Measurements from ENCODE around the gene NPTX2. TPM values are rescaled to one million over a fixed set of nuclear protein-coding genes. Genes with fewer than 3 reads are reported as not detected.

Gene NPTX2
- total RNA-seq, 1 experiment from 2014 or later = not detected

GRCh38 chr7:98568891-98569290, 48.2 kb upstream of the NPTX2 start:
- Histone ChIP-seq H3K27ac (ENCODE audit: low read depth, low read length) (no peak overlapping the region), H3K36me3 (ENCODE audit: control insufficient read depth in 1 of 2, insufficient read depth in 2 of 2, low read length in 2 of 2) (no peaks in the 10 kb centered on the region), H3K9me3 (ENCODE audit: control insufficient read depth in 1 of 2, insufficient read depth in 1 of 2, low read depth in 1 of 2, low read length in 2 of 2) (no peaks in the 10 kb centered on the region; a peak in 1 of 4 replicates), H3K4me1 (ENCODE audit: control insufficient read depth in 1 of 2, insufficient read depth in 2 of 2, low read length in 2 of 2) (no peaks in the 10 kb centered on the region), H3K27me3 (ENCODE audit: insufficient read depth, low read length) (no peaks in the 10 kb centered on the region), H2AFZ (ENCODE audit: low read depth, low read length, poor library complexity, severe bottlenecking) (no peak overlapping the region), H3K9ac (ENCODE audit: low read length) (no peak overlapping the region), H4K20me1 (ENCODE audit: insufficient read depth) (no peaks in the 10 kb centered on the region), H3K79me2 (ENCODE audit: insufficient read depth, low read length) (no peaks in the 10 kb centered on the region), H3K4me3 (replicated peaks in 1 of 2; ENCODE audit: low read depth in 1 of 2, low read length in 2 of 2) (no peak overlapping the region), H3K4me2 (ENCODE audit: low read length) (no peak overlapping the region), H3K9me2 (ENCODE audit: insufficient read depth) (no peaks in the 10 kb centered on the region)
- POLR2A ChIA-PET = no interaction called here
- RAD21 ChIA-PET (ENCODE audit: low non-redundant PET in 1 of 2, low total read pairs in 2 of 2, uncharacterized antibody in 2 of 2, unreplicated experiment in 2 of 2) = no interaction called here
- ATAC-seq = no peak
- BruUV-seq (replicated peaks) = no TSS peak
- DNase-seq (ENCODE audit: low read depth, low spot score) = no peak
- intact Hi-C loops (cut with micrococcal nuclease) = loop anchor here (1.0 kb wide), 1 partner anchor 18 kb away; no protein-coding TSS in a partner anchor
- CTCF ChIA-PET = no interaction called here
- TF ChIP-seq POLR2AphosphoS5 (IDR thresholded peaks at IDR 0.05; ENCODE audit: low read depth, low read length) = no peak
- TF ChIP-seq ZBTB33 (IDR thresholded peaks at IDR 0.05; ENCODE audit: extremely low read depth, insufficient replicate concordance, low read length) = no peak
- TF ChIP-seq CEBPB (IDR thresholded peaks at IDR 0.05; ENCODE audit: low read depth) = no peak
- no peak for TF ChIP-seq MAX (IDR thresholded peaks at IDR 0.05)

GRCh38 chr7:98569691-98570337, 47.3 kb upstream of the NPTX2 start:
- no peak overlapping the region for H3K27ac ChIP-seq (ENCODE audit: low read depth, low read length)
- no peaks in the 10 kb centered on the region for H4K20me1 ChIP-seq (ENCODE audit: insufficient read depth)
- POLR2A ChIA-PET = no interaction called here
- H2AFZ ChIP-seq (ENCODE audit: low read depth, low read length, poor library complexity, severe bottlenecking) = no peak overlapping the region
- H3K9me3 ChIP-seq (ENCODE audit: control insufficient read depth in 1 of 2, insufficient read depth in 1 of 2, low read depth in 1 of 2, low read length in 2 of 2) = peaks cover 0 to 2% of the 10 kb centered on the region in 2 experiments; a peak in 2 of 4 replicates
- no TSS peak for BruUV-seq (replicated peaks)
- no peak overlapping the region for H3K4me3 ChIP-seq (replicated peaks in 1 of 2; ENCODE audit: low read depth in 1 of 2, low read length in 2 of 2)
- intact Hi-C loops (cut with micrococcal nuclease) = no loop called here
- no peak for ATAC-seq
- no peak overlapping the region for H3K4me2 ChIP-seq (ENCODE audit: low read length)
- H3K9me2 ChIP-seq (ENCODE audit: insufficient read depth) = no peaks in the 10 kb centered on the region
- RAD21 ChIA-PET (ENCODE audit: low non-redundant PET in 1 of 2, low total read pairs in 2 of 2, uncharacterized antibody in 2 of 2, unreplicated experiment in 2 of 2) = no interaction called here
- H3K79me2 ChIP-seq (ENCODE audit: insufficient read depth, low read length) = no peaks in the 10 kb centered on the region
- H3K9ac ChIP-seq (ENCODE audit: low read length) = no peak overlapping the region
- H3K4me1 ChIP-seq (ENCODE audit: control insufficient read depth in 1 of 2, insufficient read depth in 2 of 2, low read length in 2 of 2) = no peaks in the 10 kb centered on the region
- H3K36me3 ChIP-seq (ENCODE audit: control insufficient read depth in 1 of 2, insufficient read depth in 2 of 2, low read length in 2 of 2) = no peaks in the 10 kb centered on the region
- CTCF ChIA-PET = no interaction called here
- DNase-seq (ENCODE audit: low read depth, low spot score) = no peak
- no peaks in the 10 kb centered on the region for H3K27me3 ChIP-seq (ENCODE audit: insufficient read depth, low read length)
- no peak for TF ChIP-seq FOSL1 (IDR thresholded peaks at IDR 0.05; ENCODE audit: low read depth)
- TF ChIP-seq EGR1 (IDR thresholded peaks at IDR 0.05; ENCODE audit: low read depth) = no peak
- TF ChIP-seq SRF (IDR thresholded peaks at IDR 0.05; ENCODE audit: low read depth) = no peak
- no peak for TF ChIP-seq SIN3A (IDR thresholded peaks at IDR 0.05; ENCODE audit: low read depth)
- TF ChIP-seq EZH2phosphoT487 (IDR thresholded peaks at IDR 0.05; ENCODE audit: borderline replicate concordance) = no peak
- TF ChIP-seq CBX3 (IDR thresholded peaks at IDR 0.05; ENCODE audit: low read depth) = no peak
- TF ChIP-seq CEBPB (IDR thresholded peaks at IDR 0.05; ENCODE audit: low read depth) = no peak
- no peak for TF ChIP-seq EZH2 (IDR thresholded peaks at IDR 0.05)
- no peak for TF ChIP-seq ZFX (IDR thresholded peaks at IDR 0.05)
- TF ChIP-seq POLR2A (IDR thresholded peaks at IDR 0.05; ENCODE audit: borderline replicate concordance, extremely low read depth, insufficient read depth, insufficient read length) = no peak
- TF ChIP-seq TCF7L2 (IDR thresholded peaks at IDR 0.05; ENCODE audit: borderline replicate concordance, extremely low read depth, insufficient read depth, insufficient read length) = no peak
- TF ChIP-seq ZBTB33 (IDR thresholded peaks at IDR 0.05; ENCODE audit: extremely low read depth, insufficient replicate concordance, low read length) = no peak
- no peak for TF ChIP-seq ELF1 (IDR thresholded peaks at IDR 0.05; ENCODE audit: borderline replicate concordance, low read depth)
- TF ChIP-seq JUND (IDR thresholded peaks at IDR 0.05) = no peak
- TF ChIP-seq POLR2AphosphoS5 (IDR thresholded peaks at IDR 0.05; ENCODE audit: low read depth, low read length) = no peak
- TF ChIP-seq MAX (IDR thresholded peaks at IDR 0.05) = no peak

Measured in HCT116 (cell line).